Activated T-helper 1 cell treated with Interleukin-2 at 50 U/mL for 16 hours (primary cell): ENCODE results near the gene MAP3K2.
"Not testable (repeated sequence)": the region's sequence is repeated elsewhere in the genome, so short reads cannot be mapped to it uniquely, and the experiment has no call there.

Source experiments
- DNase-seq: peaks from one replicate; pipeline ENCODE4 v3.0.0-alpha.2; 2020; ENCODE audit warnings: low read depth

The MAP3K2 gene

DNA sequence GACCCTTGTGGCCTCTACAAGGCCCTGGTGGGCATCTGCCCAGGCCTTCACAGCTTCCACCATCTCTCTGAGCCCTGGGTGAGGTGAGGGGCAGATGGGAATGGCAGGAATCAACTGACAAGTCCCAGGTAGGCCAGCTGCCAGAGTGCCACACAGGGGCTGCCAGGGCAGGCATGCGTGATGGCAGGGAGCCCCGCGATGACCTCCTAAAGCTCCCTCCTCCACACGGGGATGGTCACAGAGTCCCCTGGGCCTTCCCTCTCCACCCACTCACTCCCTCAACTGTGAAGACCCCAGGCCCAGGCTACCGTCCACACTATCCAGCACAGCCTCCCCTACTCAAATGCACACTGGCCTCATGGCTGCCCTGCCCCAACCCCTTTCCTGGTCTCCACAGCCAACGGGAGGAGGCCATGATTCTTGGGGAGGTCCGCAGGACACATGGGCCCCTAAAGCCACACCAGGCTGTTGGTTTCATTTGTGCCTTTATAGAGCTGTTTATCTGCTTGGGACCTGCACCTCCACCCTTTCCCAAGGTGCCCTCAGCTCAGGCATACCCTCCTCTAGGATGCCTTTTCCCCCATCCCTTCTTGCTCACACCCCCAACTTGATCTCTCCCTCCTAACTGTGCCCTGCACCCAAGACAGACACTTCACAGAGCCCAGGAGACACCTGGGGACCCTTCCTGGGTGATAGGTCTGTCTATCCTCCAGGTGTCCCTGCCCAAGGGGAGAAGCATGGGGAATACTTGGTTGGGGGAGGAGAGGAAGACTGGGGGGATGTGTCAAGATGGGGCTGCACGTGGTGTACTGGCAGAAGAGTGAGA lies 32.5 kb upstream of the MAP3K2 start:
- DNase-seq, result no peak

DNA sequence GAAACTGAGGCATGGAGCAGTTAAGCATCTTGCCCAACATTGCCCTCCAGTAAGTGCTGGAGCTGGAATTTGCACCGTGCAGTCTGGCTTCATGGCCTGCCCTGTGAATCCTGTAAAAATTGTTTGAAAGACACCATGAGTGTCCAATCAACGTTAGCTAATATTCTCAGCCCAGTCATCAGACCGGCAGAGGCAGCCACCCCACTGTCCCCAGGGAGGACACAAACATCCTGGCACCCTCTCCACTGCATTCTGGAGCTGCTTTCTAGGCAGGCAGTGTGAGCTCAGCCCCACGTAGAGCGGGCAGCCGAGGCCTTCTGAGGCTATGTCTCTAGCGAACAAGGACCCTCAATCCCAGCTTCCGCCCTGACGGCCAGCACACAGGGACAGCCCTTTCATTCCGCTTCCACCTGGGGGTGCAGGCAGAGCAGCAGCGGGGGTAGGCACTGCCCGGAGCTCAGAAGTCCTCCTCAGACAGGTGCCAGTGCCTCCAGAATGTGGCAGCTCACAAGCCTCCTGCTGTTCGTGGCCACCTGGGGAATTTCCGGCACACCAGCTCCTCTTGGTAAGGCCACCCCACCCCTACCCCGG lies 31.8 kb upstream of the MAP3K2 start:
- no peak for DNase-seq

DNA sequence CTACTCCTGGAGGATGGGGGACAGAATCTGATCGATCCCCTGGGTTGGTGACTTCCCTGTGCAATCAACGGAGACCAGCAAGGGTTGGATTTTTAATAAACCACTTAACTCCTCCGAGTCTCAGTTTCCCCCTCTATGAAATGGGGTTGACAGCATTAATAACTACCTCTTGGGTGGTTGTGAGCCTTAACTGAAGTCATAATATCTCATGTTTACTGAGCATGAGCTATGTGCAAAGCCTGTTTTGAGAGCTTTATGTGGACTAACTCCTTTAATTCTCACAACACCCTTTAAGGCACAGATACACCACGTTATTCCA lies 31.3 kb upstream of the MAP3K2 start:
- no peak for DNase-seq

DNA sequence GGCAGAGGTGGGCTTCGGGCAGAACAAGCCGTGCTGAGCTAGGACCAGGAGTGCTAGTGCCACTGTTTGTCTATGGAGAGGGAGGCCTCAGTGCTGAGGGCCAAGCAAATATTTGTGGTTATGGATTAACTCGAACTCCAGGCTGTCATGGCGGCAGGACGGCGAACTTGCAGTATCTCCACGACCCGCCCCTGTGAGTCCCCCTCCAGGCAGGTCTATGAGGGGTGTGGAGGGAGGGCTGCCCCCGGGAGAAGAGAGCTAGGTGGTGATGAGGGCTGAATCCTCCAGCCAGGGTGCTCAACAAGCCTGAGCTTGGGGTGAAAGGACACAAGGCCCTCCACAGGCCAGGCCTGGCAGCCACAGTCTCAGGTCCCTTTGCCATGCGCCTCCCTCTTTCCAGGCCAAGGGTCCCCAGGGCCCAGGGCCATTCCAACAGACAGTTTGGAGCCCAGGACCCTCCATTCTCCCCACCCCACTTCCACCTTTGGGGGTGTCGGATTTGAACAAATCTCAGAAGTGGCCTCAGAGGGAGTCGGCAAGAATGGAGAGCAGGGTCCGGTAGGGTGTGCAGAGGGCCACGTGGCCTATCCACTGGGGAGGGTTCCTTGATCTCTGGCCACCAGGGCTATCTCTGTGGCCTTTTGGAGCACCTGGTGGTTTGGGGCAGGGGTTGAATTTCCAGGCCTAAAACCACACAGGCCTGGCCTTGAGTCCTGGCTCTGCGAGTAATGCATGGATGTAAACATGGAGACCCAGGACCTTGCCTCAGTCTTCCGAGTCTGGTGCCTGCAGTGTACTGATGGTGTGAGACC lies 30.7 kb upstream of the MAP3K2 start, which contains the start of gene PROC:
PROC (plus strand) TSS at position 128 of the 812 bp plus-strand sequence. CDS start 1,516 bp downstream, outside the sequence.
- DNase-seq, result no peak

DNA sequence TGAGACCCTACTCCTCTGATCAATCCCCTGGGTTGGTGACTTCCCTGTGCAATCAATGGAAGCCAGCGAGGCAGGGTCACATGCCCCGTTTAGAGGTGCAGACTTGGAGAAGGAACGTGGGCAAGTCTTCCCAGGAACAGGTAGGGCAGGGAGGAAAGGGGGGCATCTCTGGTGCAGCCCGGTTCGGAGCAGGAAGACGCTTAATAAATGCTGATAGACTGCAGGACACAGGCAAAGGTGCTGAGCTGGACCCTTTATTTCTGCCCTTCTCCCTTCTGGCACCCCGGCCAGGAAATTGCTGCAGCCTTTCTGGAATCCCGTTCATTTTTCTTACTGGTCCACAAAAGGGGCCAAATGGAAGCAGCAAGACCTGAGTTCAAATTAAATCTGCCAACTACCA lies 29.6 kb upstream of the MAP3K2 start:
- DNase-seq, result no peak

DNA sequence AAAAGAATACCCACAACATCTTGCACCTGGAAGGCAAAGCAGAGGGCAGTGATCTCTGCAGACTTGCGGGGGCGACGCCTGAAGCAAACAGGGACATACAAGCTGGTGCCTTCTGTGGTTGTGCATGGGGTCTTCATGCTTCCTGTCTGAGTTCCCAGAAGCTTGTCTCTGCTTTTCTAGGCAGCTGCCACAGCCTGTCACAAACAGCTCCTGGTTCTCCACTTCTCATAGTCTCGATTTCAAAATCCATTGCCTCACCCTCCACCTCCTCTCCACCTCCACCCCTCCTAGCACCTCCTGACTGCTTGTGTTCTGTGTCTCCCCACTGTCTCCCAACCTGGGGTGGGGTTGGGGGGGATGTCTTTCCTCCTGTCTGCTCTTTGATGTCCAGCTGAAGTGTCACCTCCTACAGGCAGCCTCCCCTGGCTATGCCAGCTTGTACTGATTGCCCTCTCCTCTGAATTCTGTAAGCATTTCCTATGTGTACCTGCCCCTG lies 28.8 kb upstream of the MAP3K2 start:
- no peak for DNase-seq

DNA sequence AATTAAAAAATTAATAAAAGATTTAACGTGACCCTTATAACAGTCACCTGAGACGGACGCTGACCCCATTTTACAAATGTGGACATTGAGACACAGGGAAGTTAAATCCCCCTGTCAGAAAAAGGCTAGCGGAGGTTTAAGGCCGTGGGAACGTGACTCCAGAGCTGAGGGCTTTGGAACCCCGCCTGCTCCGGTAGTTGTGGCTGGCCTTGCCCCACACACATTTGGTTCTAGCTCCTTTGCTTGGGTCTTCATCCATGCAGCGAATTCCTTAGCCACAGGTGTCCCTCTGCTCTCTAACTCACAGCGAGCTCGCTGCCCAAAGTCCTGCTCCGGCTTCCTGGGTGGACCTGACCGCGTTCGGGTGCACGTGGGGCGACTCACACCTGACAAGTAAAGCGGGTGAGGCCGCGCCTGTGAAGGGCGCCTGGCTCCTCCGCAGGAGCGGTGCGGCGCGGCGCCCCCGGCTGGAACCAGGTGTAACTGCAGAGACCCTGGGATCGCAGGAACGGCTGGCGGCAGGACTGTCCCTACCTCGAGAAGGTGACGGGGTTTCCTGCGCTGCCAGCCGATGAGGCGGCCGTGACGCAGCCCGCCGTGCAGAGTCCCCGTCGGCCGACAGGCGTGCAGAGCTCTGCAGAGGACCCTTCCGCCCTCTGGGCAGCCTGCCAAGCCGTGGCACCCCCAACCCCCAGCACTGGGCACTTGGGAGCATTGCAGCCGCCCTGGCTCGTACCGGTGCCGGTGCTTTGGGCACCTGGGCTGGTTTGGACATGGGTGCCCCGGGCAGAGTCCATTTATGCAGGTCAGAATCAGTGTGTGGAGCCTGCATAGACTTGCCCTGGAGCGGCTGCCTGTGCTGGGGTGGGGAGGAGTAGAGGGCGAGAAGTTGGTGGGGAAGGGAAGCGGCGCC lies 28.1 kb upstream of the MAP3K2 start:
- DNase-seq, result peak; percentile 76

DNA sequence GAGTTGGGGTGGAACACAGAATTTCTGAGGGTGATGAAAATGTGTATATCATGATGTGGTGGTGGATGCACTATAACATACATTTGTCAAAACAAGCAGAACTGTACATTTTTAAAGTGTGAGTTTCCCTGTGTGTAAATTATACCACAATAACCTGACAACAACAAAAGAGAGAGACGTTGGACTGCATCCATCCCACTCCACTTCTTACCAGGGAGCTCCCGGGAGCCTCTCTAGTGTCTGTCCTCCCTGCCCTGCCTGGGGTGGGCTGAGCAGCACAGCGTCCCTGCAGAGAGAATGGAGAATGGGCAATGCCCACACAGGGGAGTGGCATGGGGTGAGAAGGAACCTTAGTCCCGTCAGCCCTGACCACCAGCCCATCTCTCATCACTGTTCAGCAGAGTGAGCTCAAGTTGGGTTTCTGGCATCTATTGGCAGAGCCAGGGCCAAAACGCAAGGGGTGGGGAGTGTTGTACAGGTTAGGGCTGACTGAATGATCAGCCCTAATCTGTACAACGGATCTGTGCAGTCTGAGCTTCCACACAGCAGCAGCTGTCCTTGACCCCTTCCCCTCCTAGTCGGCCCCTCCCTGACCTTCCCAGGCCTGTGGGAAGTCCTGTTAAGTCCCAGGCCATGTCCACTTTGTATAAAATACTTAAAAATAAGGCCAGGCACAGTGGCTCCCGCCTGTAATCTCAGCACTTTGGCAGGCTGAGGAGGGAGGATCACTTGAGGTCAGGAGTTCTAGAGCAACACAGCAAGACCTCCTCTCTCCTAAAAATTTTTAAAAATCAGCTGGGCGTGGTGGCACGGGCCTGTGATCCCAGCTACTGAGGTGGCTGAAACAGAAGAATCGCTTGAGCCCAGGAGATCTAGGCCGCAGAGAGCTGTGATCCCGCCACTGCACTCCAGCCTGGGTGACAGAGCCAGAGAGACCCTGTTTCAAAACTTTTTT lies 27.1 kb upstream of the MAP3K2 start:
- DNase-seq, result no peak

DNA sequence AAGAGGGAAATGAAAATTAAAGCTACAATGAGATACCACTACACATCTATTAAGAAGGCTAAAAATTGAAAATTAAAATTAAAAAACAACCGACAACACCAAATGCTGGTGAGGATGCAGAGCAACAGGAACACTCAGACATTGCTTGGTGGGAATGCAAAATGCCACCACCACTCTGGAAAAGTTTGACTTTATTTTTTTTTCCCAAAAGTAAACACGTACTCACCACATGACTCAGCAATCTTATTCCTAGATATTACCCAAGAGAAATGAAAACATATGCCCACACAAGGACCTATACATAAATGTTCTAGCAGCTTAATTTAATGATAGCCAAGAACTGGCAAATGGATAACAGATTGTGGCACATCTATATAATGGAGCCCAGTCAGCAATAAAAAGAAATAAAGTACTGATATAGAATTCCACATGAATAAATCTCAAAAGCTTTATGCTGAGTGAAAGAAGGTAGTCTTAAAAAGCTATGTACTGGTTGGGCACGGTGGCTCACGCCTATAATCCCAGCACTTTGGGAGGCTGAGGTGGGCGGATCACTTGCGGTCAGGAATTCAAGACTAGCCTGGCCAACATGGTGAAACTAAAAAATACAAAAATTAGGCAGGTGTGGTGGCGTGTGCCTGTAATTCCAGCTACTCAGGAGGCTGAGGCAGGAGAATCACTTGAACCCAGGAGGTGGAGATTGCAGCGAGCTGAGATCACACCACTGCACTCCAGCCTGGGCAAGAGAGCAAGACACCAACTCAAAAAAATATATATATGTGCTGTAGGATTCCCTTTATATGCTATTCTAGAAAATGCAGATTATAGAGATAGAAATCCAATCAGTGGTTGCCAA lies 26.2 kb upstream of the MAP3K2 start:
- no peak for DNase-seq

DNA sequence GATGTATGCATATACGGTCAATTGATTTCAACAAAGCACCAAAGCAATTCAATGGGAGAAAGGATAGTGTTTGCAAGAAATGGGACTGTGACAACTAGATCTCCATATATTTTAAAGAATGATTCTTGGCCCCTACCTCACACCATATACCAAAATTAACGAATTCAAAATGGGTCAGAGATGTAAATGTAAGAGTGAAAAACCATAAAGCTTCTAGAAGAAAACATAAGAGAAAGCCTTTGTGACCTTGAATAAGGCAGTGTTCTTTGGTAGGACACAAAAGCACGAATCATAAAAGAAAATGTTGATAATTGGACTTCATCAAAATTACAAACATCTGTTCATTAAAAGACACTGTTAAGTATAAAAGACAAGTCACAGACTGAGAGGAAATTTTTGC lies 25.4 kb upstream of the MAP3K2 start:
- no peak for DNase-seq

DNA sequence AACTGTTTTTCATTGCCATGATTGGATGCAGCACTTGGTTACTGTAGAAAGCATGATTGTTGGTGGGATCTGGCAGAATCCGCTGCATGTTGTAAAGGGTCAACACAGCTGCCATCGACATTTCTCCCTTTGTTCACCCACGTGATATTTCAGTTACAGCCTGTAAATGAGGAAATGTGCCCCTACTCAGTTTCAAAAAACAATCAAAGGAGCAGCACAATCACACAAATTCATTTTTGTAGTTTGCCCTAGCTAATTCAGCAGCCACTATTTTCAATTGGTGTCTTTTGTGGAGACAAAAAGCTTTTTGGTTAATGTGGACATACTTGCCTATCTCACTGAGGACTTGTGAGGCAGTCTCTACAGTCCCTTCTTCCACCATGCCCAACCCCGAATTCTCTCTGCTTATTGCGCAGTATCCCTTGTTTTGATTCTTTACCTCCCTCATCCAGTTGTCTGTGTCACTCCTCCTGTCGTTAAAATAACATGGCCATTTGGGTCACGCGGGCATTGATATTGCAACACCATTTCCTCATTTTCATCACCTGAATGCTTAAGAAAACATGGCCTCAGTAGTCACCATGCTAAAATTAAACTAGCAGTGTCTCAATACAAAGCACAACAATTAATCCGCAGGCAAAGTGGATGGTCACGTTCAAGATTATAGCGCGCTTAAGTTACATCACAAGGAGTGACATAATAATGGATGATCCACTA lies 24.0 kb upstream of the MAP3K2 start:
- DNase-seq, result no peak

DNA sequence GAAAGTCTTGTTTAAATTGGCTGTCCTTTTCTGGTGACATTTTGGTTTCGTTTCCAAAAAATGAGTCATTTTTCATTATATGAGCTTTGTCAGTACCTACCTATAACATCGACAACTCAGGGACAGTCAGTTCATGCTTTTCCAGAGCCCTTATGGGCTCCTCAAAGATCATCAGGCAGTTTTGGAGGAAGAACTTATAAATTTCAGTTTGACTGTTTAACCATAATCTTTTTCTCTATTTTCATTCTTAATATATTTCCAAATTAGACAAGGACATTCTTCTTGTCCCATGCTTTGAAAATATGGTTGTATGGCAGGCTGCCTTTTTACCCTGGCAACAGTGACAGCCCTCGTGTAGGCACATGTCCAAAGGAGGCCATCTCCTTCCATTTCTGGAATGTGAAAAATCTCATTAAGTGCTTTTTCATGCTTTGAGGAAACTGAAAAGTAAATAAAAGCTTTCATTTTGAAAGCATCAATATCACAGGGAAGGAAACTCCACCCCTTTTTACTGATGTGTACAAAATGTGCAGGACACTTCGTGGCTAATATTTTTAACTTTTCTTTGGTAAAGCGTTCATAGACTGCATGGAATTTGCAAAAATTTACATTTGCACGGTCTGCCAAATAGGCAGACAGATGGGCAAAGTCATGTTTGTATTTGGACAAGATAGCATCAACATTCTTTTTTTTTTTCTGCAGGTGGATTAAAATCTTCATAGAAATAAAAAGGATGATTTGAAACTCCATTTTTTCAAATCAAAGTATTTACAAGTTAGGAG lies 23.3 kb upstream of the MAP3K2 start:
- no peak for DNase-seq

DNA sequence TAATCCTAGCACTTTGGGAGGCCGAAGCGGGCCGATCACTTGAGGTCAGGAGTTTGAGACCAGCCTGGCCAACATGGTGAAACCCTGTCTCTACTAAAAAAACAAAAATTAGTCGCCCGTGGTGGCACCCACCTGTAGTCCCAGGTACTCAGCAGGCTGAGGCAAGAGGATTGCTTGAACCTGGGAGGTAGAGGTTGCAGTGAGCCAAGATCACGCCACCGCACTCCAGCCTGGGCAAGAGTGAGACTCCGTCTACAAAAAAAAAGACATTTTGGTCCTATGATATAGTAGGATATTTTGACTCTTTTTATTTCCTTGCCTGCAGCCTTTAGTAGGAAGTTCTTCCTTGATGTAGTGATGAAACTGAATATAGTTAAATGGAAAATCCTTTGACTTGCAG lies 21.9 kb upstream of the MAP3K2 start:
- DNase-seq, result not testable (repeated sequence)

DNA sequence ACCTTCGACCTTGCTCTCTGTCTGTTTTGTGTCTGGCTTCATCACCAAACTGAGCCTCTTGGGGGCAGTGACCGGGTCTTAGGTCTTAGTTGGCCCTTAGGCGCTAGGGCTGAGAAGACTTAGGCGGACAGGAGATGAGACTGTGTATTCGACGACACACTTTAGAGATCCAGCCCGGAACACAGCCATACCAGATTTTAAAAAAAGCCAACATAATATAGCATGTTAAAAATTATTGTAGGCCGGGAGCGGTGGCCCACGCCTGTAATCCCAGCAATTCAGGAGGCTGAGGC lies 21.0 kb upstream of the MAP3K2 start:
- DNase-seq, result no peak

DNA sequence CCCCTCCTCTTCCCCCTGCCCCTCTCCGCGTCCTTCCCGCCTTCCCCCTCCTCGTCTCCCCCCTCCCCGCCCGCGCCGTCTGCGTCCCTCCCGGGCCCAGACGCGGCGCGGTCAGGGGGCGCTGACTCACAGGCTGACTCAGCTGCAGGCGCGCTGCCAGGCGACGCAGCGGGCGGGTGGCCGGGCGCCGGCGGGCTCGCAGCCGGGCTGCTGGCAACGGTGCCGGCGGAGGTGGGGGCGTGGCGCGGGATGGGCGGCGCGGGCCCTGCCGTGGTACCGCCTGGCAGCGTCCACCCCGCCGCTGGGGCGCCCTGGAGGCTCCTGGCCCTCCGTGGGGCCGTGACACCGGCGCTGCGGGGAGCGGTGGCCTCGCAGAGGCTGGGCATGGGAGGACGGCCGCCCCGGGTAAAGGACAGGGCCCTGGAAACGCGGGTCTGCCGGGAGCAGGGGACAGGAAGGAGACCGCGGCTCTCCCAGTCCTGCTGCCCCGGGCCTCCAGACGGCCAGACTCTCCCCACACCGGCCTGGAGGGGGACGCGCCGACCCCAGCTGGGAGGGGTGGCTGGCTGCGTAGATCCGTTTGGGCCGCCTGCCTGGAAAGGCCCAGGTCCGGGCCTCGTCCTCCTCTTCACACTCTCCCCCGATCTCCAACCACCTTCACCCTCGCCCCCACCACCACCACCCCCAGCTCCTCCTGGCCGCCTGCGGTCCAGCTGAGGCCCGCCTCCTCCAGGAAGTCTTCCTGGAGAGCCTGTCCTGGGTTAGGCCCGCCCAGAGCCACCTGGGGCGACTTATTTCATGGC lies 20.4 kb upstream of the MAP3K2 start:
- peak; percentile 91 for DNase-seq

DNA sequence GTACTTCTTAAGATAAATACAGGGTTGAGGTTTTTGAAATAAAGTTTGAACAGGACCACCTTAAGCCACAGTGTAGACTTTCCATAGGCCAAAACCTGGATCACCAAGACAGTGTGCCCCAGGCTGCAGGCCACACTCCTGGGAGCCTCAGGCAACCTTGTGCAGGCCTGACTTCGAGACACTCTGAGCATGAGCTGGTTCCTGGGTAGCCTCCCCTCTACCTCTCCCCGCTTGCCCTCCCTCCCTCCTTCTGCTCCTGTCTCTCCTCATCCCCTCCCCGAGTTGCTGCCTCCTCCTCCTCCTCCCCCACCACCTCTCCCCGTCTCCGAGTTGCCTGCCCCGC lies 19.9 kb upstream of the MAP3K2 start:
- DNase-seq, result no peak

DNA sequence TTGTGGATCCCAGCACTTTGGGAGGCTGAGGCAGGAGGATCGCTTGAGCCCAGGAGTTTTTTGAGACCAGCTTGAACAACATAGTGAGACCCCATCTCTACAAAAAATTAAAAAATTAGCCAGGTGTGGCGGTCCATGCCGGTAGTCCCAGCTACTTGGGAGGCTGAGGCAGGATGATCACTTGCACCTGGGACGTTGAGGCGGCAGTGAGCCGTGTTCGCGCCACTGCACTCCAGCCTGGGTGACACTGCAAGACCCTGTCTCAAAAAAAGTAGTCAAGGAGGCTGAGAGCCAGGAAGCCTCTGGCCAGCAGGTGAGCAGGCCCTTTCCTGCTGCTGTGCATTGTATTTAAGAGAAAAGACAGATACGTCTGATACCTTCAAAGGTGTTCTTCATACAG lies 19.3 kb upstream of the MAP3K2 start:
- no peak for DNase-seq

DNA sequence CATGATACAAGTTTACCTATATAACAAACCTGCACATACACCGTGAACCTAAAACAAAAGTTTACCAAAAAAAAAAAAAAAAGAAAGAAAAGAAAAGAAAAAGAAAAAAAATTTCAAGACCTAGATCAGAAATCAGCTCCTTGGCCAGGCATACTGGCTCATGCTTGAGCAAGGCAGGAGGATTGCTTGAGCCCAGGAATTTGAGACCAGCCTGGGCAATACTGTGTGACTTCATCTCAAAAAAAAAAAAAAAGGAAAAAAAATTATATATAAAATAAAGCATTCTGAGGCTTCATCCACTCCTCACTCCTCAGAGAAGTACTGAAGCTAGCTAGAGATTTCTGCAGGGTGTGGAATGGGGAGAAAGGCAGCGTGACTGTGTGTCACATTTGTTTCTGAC lies 18.7 kb upstream of the MAP3K2 start:
- DNase-seq, result no peak
